ENCODE measurements around the gene SLC25A21. TPM values are rescaled to one million over a fixed set of nuclear protein-coding genes. Genes with fewer than 3 reads are reported as not detected.
"Not testable (repeated sequence)": the region's sequence is repeated elsewhere in the genome, so short reads cannot be mapped to it uniquely, and the experiment has no call there.

SLC25A21 gene
- total and polyA plus RNA-seq, 7 donors: 0.13 to 1.5 (median 1.1) TPM; not detected in 2

DNA sequence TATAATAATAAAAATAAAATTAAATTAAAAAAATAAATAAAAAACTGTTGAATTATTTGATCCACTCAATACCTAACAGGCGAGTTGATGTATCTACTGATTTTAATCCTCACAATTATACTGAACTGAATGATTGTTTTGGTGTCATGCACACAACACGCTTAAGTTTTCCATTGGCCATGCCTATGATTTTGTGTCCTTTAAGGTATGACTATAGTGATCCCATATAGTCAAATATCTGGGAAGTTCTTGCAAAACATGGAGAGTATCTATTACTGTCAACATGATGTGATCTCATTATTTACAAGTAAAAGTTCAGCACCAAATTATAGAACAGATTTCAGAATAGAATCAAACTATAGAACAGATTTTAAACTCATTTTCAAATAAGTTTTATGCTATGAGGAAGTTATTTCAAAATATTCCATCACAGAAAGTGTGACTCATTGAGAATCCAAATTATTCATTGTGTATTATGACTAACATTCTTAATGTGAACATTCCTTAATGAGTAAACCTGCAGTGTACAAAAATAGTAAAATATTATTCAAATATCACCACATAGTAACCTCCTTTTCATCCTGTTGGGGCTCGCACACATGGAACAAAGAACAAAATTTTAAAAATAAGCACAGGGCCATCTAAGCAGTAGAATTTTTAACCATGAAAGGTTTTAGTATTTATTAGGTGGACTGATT, 190.4 kb downstream of the SLC25A21 start:
- H3K4me3 ChIP-seq: no peak overlapping the region
- intact Hi-C loops (cut with DNase I): no loop called here
- WGBS, 2 donors: 90 to 91% methylated on average over 3 of the region's 3 CpGs

GRCh38 chr14:36980413-36980812, 192.0 kb downstream of the SLC25A21 start:
- DNase-seq; H3K4me3 ChIP-seq; H3K9me3 ChIP-seq; H3K27ac ChIP-seq; intact Hi-C loops (cut with DNase I); H3K36me3 ChIP-seq; H3K4me1 ChIP-seq; H3K27me3 ChIP-seq: not testable (repeated sequence)
- WGBS, 2 donors: 87 to 89% methylated on average over 4 of the region's 4 CpGs

More for the DNA sequence above, 190.4 kb downstream of the SLC25A21 start:
- no peaks in the 10 kb centered on the region for H3K36me3 ChIP-seq
- no peaks in the 10 kb centered on the region for H3K9me3 ChIP-seq
- no peak for TF ChIP-seq EP300 (IDR thresholded peaks at IDR 0.05)
- TF ChIP-seq POLR2A (IDR thresholded peaks at IDR 0.05): no peak
- no peak for TF ChIP-seq CTCF (IDR thresholded peaks at IDR 0.05)
- no peak for TF ChIP-seq POLR2AphosphoS5 (IDR thresholded peaks at IDR 0.05)
- no peaks in the 10 kb centered on the region for H3K27me3 ChIP-seq
- no peaks in the 10 kb centered on the region for H3K4me1 ChIP-seq
- H3K27ac ChIP-seq: peak overlapping the region in 1 of 4 donors; percentile 47
- no peak for DNase-seq

GRCh38 chr14:36979863-36980262, 192.5 kb downstream of the SLC25A21 start:
- DNase-seq: no peak
- Histone ChIP-seq H3K36me3 (no peaks in the 10 kb centered on the region), H3K27me3 (no peaks in the 10 kb centered on the region), H3K4me3 (no peak overlapping the region), H3K4me1 (no peaks in the 10 kb centered on the region), H3K27ac (no peak overlapping the region), H3K9me3 (no peaks in the 10 kb centered on the region)
- 66% methylated on average over 3 of the region's 3 CpGs for WGBS, 2 donors
- no peak for TF ChIP-seq POLR2A (IDR thresholded peaks at IDR 0.05)
- intact Hi-C loops (cut with DNase I): no loop called here

DNA sequence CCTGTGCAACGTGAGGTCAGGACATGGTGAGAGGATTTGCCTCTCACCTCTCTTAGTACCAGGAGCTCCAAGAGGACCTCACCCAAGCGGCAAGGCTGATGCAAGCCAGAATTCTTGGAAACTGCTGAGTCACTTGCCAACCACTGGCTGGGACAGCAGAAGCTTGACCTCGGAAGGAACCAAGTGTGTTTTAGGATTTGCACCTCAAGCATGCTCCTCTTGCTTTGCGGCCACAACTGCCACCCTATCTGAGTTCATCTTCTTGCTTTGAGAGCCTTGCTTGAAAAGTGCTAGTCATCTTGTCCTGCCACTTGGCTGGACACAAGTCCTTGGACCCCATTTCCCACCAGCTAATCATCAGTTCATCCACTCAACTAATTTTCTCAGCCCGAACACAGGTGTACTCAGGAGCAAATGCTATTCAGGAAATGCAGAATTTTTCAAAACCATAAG, 195.8 kb downstream of the SLC25A21 start:
- Histone ChIP-seq H3K27me3 (no peaks in the 10 kb centered on the region), H3K27ac (no peak overlapping the region), H3K36me3 (no peaks in the 10 kb centered on the region), H3K4me3 (no peak overlapping the region), H3K4me1 (no peaks in the 10 kb centered on the region), H3K9me3 (no peaks in the 10 kb centered on the region)
- no peak for DNase-seq
- intact Hi-C loops (cut with DNase I): no loop called here
- TF ChIP-seq EP300 (IDR thresholded peaks at IDR 0.05) (no peak), CTCF (IDR thresholded peaks at IDR 0.05) (no peak), POLR2AphosphoS5 (IDR thresholded peaks at IDR 0.05) (no peak)
- 83 to 86% methylated on average over 5 of the region's 5 CpGs for WGBS, 2 donors

DNA sequence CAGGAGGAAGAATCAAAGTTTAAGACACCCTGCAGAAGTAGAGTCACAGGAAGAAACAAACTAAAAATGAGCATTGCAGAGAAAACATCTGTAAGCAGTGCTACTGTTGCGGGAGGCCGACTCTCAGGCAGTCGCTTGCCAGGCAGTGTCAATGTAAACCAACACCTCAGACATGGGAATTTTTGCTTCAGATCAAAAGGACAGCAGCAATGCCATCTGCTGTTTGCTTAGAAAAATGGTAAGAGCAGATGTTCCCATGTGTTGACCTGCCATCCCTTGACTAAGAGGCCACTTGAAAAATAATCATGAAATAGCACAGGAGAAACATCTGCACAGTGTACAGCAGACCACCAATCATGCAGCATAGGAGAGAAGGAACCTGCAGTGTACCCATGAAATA, 196.6 kb downstream of the SLC25A21 start:
- Histone ChIP-seq H3K27ac (no peak overlapping the region), H3K36me3 (no peaks in the 10 kb centered on the region), H3K4me3 (no peak overlapping the region), H3K9me3 (no peaks in the 10 kb centered on the region), H3K4me1 (no peaks in the 10 kb centered on the region), H3K27me3 (no peaks in the 10 kb centered on the region)
- intact Hi-C loops (cut with DNase I): no loop called here
- TF ChIP-seq CTCF (IDR thresholded peaks at IDR 0.05) (no peak), POLR2A (IDR thresholded peaks at IDR 0.05) (no peak), POLR2AphosphoS5 (IDR thresholded peaks at IDR 0.05) (no peak), EP300 (IDR thresholded peaks at IDR 0.05) (no peak)
- WGBS, 2 donors: 80 to 90% methylated on average over 3 of the region's 3 CpGs
- DNase-seq: no peak

- H3K4me1 ChIP-seq: no peaks in the 10 kb centered on the region
- no peaks in the 10 kb centered on the region for H3K9me3 ChIP-seq
- DNase-seq: no peak
- 69 to 89% methylated on average over 2 of the region's 2 CpGs for WGBS, 2 donors
- H3K27me3 ChIP-seq: no peaks in the 10 kb centered on the region
- H3K27ac ChIP-seq: no peak overlapping the region
- TF ChIP-seq POLR2A (IDR thresholded peaks at IDR 0.05) (no peak), EP300 (IDR thresholded peaks at IDR 0.05) (no peak), CTCF (IDR thresholded peaks at IDR 0.05) (no peak), POLR2AphosphoS5 (IDR thresholded peaks at IDR 0.05) (no peak)
- H3K4me3 ChIP-seq: no peak overlapping the region
- intact Hi-C loops (cut with DNase I): no loop called here
- H3K36me3 ChIP-seq: no peaks in the 10 kb centered on the region
These were observed 197.4 kb downstream of the SLC25A21 start for GRCh38 chr14:36974985-36975384.
